ENCODE data around the gene SLC29A3. TPM values are rescaled to one million over a fixed set of nuclear protein-coding genes. Genes with fewer than 3 reads are reported as not detected.

Gene SLC29A3
- polyA plus RNA-seq, 1 donor (not counting 4 experiments of a cell fraction or from before 2014, with no cell fraction given): 0.52 TPM

DNA sequence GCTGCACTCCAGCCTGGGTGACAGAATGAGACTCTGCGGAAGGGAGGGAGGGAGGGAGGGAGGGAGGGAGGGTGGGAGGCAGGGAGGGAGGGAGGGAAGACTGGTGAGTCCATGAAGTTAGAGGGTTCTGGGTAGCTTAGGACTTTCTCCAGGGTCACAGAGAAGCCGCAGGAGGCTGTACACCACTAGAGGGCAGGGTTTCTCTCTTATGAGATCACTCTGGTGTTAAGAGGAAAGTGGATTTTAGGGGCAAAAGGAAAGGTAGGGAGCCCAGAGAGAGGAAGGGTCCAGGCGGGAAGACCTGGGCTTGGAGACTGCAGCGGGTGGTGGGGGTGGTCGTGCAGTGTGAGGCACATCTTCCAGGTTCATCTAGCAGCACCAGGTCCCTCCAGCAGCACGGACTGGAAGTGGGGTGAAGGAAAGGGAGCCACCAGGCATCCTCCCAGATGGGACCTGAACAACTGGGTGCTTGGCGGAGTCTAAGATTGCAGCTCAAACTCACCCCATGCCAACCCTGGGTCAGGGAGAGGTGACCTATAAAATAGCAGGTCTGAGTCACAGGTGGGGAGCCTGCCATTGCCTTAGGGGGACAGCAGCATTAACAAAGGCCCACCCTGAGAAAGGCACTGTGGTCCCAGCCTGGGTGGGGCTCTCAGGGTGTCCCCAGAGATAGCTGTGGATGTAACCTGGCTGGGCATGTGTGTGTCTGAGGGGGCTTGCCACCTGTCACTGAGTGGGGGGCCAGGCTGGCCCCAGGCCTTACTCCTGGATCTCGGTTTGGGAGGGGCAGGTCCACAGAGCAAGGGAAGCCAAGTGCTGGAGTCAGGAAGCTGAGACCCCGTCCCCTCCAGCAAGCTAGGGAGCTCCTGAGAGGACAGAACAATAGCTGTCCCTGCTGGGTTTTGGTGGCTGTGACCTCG lies 48.5 kb upstream of the SLC29A3 start:
- dilution Hi-C loops (cut with MboI; ENCODE audit: extremely low pct_ligation_motif_present, low sequenced_read_pairs): no loop called here
- Histone ChIP-seq H3K36me3 (ENCODE audit: control insufficient read depth in 2 of 2, extremely low read depth in 1 of 2, insufficient read depth in 2 of 2, low read length in 2 of 2) (no peaks in the 10 kb centered on the region), H2AFZ (ENCODE audit: control insufficient read depth, low read length) (no peak overlapping the region), H3K4me2 (ENCODE audit: control insufficient read depth, extremely low read depth, insufficient read depth, low read depth, low read length) (no peak overlapping the region), H3K27me3 (ENCODE audit: control insufficient read depth, extremely low read depth, insufficient read depth, low read length) (no peaks in the 10 kb centered on the region), H3K27ac (ENCODE audit: control insufficient read depth, insufficient read depth, low read length) (no peak overlapping the region), H4K20me1 (ENCODE audit: control insufficient read depth, extremely low read depth, insufficient read depth, low read length) (no peaks in the 10 kb centered on the region), H3K9me1 (ENCODE audit: control insufficient read depth, extremely low read depth, insufficient read depth, low read length) (no peaks in the 10 kb centered on the region), H3K9ac (ENCODE audit: control insufficient read depth, extremely low read depth, insufficient read depth, low read length) (no peak overlapping the region), H3K4me1 (ENCODE audit: control insufficient read depth, extremely low read depth, insufficient read depth, low read length) (peaks cover 23% of the 10 kb centered on the region), H3K79me2 (ENCODE audit: control insufficient read depth, insufficient read depth, low read length) (no peaks in the 10 kb centered on the region), H3K4me3 (ENCODE audit: control insufficient read depth in 2 of 3, extremely low read depth in 1 of 3, insufficient read depth in 2 of 3, low read depth in 1 of 3, low read length in 3 of 3) (no peak overlapping the region), H3K9me3 (ENCODE audit: control insufficient read depth, low read depth, low read length) (no peaks in the 10 kb centered on the region)
- peak; percentile 61 for FAIRE-seq
- no peak for TF ChIP-seq EZH2 (IDR thresholded peaks at IDR 0.05; ENCODE audit: low read length)
- TF ChIP-seq, protein P1, sequence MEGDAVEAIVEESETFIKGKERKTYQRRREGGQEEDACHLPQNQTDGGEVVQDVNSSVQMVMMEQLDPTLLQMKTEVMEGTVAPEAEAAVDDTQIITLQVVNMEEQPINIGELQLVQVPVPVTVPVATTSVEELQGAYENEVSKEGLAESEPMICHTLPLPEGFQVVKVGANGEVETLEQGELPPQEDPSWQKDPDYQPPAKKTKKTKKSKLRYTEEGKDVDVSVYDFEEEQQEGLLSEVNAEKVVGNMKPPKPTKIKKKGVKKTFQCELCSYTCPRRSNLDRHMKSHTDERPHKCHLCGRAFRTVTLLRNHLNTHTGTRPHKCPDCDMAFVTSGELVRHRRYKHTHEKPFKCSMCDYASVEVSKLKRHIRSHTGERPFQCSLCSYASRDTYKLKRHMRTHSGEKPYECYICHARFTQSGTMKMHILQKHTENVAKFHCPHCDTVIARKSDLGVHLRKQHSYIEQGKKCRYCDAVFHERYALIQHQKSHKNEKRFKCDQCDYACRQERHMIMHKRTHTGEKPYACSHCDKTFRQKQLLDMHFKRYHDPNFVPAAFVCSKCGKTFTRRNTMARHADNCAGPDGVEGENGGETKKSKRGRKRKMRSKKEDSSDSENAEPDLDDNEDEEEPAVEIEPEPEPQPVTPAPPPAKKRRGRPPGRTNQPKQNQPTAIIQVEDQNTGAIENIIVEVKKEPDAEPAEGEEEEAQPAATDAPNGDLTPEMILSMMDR (optimal IDR thresholded peaks at IDR 0.05 in 1 of 3, IDR thresholded peaks at IDR 0.05 in 1 of 3, conservative IDR thresholded peaks at IDR 0.05 in 1 of 3; ENCODE audit: extremely low read depth in 1 of 3, insufficient read depth in 2 of 3, low read length in 3 of 3): peak; percentile 62 to 69 (median 68)
- no peak for DNase-seq (ENCODE audit: low read depth, low spot score)

DNA sequence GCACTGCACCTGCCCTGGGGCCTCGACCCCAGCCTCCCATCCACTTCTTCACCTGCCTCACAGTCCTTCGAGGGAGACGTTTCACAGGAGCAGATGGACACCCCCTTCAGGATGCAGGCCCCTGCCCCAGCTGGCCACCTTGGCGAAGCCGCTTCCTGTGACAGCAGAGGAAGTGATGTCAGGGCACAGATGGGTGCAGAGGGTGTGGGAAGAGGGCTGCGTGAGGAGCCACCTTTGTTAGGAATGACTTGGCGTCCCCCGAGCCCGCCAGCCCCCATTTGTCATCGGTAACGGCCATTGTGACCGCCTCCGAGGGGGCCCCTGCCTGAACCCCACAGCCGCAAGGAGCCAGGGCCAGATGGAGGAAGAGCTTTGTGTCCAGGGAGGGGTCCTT lies 47.4 kb upstream of the SLC29A3 start:
- H3K9me3 ChIP-seq (ENCODE audit: control insufficient read depth, low read depth, low read length): no peaks in the 10 kb centered on the region
- H3K9ac ChIP-seq (ENCODE audit: control insufficient read depth, extremely low read depth, insufficient read depth, low read length): no peak overlapping the region
- H3K27me3 ChIP-seq (ENCODE audit: control insufficient read depth, extremely low read depth, insufficient read depth, low read length): no peaks in the 10 kb centered on the region
- H3K4me1 ChIP-seq (ENCODE audit: control insufficient read depth, extremely low read depth, insufficient read depth, low read length): peaks cover 16% of the 10 kb centered on the region
- no peak overlapping the region for H3K4me3 ChIP-seq (ENCODE audit: control insufficient read depth in 2 of 3, extremely low read depth in 1 of 3, insufficient read depth in 2 of 3, low read depth in 1 of 3, low read length in 3 of 3)
- TF ChIP-seq, protein P1 (optimal IDR thresholded peaks at IDR 0.05 in 1 of 3, IDR thresholded peaks at IDR 0.05 in 1 of 3, conservative IDR thresholded peaks at IDR 0.05 in 1 of 3; ENCODE audit: extremely low read depth in 1 of 3, insufficient read depth in 2 of 3, low read length in 3 of 3): no peak
- TF ChIP-seq EZH2 (IDR thresholded peaks at IDR 0.05; ENCODE audit: low read length): no peak
- no peaks in the 10 kb centered on the region for H3K36me3 ChIP-seq (ENCODE audit: control insufficient read depth in 2 of 2, extremely low read depth in 1 of 2, insufficient read depth in 2 of 2, low read length in 2 of 2)
- no peak overlapping the region for H2AFZ ChIP-seq (ENCODE audit: control insufficient read depth, low read length)
- H3K27ac ChIP-seq (ENCODE audit: control insufficient read depth, insufficient read depth, low read length): no peak overlapping the region
- H3K4me2 ChIP-seq (ENCODE audit: control insufficient read depth, extremely low read depth, insufficient read depth, low read depth, low read length): no peak overlapping the region
- DNase-seq (ENCODE audit: low read depth, low spot score): no peak
- no peaks in the 10 kb centered on the region for H3K79me2 ChIP-seq (ENCODE audit: control insufficient read depth, insufficient read depth, low read length)
- H4K20me1 ChIP-seq (ENCODE audit: control insufficient read depth, extremely low read depth, insufficient read depth, low read length): no peaks in the 10 kb centered on the region
- dilution Hi-C loops (cut with MboI; ENCODE audit: extremely low pct_ligation_motif_present, low sequenced_read_pairs): no loop called here
- H3K9me1 ChIP-seq (ENCODE audit: control insufficient read depth, extremely low read depth, insufficient read depth, low read length): no peaks in the 10 kb centered on the region
- no peak for FAIRE-seq
